Activated naive CD4-positive, alpha-beta T cell treated with anti-CD3 and anti-CD28 coated beads, Interleukin-2, amount 50 U/mL, for 16 hours (primary cell): ENCODE measurements around the gene ZC3H14.

Experiments used
- DNase-seq: peaks from one replicate; pipeline ENCODE4 v3.0.0-alpha.2; 2020

Gene ZC3H14

DNA sequence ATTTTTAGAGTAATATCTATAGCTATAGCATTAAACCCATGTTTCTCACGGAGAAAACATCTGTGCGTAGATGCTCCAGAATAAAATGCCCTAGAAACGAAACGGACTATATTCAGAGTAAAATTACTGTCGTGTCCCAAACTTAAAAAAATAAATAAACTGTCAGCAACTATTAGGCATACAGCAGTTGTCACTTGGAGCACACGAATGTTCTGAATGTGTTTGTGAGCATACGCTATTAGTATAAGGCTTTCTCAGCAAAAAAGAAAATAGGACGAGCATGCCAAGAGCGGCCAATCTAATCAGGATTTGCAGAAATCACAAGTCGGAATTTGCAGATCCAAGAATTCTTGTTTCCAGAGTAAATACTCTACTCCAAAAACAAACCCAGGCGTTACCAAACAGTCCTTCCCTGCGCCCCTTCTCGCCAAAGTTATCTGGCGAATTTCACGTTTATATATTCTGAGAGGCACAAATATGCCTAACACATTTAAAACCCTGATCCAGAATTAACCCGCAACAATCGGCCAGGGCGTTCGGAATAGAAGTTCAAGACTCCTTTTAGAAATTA is 8.9 kb upstream of the ZC3H14 start:
- no peak for DNase-seq

DNA sequence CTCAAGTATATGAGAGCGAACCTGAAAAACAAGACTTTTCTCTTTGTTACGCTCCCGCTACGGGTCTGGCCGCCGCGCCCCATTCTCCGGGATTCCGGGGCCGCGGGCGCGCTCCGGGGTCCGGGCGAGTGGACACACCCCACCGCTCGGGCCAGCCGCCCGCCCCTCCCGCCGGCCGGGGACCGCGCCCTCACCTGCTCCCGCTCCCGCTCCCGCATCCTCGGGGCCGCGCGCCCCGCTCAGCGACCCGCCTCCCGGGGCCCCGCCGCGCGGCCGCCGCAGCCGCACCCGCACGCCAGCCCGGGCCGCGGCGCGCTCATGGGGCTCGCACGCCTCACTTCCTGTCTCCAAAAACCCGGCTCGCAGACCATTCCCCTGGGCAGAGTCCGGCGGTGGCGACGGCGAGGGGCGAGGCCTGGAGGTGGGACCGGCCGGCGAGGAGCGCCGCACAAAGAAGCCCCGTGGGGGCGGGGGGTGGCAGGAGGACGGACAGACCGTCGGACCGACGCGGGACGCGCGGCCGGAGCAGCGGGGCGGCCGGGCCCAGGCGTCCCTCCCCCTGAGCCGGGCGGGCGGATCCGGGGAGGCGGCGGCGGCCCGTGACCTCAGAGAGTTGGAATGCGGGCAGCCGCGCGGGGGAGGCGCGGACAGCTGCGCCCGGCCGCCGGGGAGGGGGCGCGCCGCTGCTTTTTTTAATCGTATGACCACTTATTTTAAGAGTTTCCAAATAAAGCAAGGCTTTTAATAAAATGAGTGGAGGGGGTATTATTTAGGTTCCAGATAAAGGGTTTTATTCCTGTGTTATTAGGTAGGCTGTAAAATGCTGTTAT is 8.2 kb upstream of the ZC3H14 start, which contains the start of gene PTPN21:
TSS of gene PTPN21 (minus strand) at position 551 of the 830 bp plus-strand sequence. CDS start 4,590 bp downstream, outside the sequence.
- DNase-seq = peak; percentile 16

DNA sequence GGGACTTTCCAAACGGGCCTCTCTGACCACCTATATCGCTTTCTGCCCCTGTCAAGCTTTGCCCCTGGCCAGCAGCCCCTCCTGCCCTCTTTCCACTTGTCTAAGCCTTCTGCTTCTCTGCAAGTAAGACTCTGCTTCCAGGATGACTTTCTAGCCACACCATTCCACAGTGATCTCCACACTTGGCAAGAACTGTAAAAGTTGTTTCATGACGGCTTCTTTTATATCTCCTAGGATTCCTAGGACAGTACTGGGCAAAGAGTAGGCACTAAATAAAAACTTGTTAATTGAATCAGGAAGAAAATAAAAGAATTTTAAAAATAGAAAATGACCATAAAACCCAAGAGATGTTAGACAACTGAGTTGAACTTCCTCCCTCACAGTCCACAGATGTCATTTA is 6.3 kb upstream of the ZC3H14 start:
- DNase-seq = no peak

DNA sequence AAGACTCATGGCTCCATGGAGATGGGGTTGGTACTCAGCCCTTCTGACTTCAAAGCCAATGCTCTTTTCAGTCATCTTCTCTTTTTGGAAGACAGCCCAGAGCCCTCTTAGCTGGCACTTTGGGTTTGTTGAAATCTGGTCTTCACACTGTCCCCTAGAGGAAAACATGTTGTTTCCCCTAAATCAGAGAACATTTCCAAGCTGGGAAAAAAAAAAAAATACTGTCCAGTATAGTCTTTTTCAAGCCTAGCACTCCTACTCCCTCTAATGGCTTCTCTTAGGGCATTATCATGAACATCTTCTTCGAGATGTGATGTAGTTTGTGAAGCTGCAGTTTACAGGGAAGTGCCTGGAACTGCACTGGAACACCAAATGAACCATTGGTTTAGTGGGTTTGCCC is 3.0 kb upstream of the ZC3H14 start:
- DNase-seq = no peak

DNA sequence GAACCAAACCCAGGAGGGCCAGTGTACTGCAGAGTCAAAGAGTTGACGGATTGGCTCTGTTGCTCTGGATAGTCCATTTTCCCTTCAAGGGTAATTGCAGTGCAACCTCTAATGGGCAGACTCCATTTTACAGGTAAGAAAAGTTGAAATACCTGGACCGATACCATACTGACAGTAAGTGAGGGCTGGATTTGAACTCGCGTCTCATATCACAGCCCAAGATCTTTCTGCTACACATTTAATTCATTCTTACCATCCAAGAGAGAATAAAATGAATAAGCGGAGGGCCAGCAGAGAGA is 356 bp upstream of the ZC3H14 start:
- DNase-seq = no peak

DNA sequence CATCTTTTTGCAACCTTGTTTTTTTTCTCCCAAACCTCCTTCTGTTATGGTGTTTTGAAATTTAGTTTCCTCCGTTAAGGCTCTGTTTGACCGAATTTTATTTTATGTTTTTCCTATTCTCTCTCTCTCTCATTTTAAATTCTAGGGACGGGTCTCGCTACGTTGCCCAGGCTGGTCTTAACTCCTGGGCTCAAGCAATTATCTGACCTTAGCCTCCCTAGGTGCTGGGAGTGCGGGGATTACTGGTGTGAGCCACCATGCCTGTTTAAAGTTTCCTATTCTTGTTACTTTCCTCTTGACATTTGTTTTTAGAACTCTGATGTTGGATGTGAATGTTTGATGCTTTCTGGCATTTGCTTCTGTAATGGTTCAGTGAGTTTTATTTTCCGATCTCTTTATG is 1.0 kb downstream of the ZC3H14 start:
- no peak for DNase-seq

DNA sequence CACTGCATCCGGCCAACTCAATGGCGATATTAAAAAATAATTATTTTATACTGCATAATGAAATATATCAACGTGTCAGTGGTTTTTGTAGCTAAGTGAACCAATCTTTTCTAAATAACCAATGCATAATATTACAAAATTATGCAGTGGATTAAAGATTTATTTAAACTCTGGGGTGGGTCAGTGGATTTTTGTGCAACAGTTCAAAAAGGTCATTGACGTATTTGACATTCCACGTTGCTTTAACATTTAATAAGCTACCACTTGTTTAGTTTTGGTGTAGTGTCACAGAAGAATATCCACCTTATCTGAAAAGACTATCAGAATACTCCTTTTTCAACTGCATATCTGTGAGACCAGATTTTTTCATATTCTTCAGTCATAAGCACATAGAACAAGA is 2.6 kb downstream of the ZC3H14 start:
- DNase-seq = no peak

DNA sequence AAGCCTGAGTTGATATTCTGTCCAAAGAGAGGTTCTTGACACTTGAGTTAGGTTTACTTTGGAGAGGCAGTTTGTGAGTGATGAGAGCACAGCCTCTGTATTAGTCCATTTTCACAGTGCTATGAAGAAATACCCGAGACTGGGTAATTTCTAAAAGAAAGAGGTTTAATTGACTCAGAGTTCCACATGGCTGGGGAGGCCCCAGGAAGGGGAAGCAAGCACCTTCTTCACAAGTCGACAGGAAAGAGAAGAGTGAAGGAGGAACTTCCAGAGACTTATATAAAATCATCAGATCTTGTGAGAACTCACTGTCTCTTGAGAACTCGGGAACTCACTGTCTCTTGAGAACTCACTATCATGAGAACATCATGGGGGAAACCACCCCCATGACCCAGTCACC is 5.4 kb downstream of the ZC3H14 start:
- DNase-seq = no peak

DNA sequence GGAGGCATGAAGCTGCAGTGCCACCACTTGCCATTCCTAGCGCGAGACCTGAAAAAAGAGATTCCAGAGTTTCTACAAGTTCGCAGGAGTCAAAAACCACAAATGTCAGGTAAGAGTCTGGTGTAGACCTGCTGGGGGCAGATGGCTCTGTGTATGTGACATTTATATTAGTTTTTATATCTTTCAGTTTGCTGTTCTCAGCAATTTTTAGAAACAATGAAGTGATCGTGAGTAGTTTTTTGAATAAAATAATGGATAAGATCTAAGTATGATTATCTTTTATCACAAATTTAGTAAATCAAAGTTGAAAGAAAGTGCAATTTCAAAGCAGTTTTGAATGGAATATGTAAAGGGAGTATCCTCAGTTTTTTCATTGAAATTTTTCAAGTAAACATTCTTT is 9.3 kb downstream of the ZC3H14 start:
- DNase-seq = no peak

DNA sequence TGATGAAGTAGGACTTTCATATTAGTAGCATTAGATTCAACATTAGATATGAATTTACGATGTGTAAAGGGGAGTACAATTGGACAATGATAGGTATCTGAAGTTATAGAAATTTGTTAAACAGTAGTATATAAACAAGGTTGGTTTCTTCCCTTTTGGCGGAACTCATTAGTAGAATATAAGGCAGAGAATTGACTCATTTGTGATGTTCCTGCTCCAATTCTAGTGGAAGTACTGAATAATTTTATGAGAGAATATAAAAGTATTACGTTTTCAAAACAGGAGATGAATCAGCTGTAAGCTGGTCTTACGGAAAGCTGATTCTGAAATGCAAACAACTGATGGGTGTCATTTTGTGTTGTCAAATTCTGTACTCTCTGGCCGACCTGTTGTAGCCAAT is 13.4 kb downstream of the ZC3H14 start:
- DNase-seq = no peak

DNA sequence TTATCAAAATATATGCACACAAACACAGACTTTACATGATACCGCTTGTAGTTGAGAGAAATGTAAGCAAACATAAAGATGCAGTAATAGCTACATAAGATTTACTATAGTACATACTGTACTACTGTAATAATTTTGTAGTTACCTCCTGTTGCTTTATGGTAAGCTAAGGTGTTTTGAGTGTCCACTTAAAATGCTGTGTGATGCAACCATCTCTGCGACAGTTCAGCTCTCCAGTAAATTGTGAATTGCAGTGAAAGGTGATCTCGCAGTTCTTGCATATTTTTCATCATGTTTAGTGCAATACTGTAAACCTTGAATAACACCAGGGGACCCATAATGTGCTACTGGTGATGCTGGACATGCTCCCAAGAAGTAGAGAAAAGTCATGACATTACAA is 21.6 kb downstream of the ZC3H14 start:
- DNase-seq = no peak

DNA sequence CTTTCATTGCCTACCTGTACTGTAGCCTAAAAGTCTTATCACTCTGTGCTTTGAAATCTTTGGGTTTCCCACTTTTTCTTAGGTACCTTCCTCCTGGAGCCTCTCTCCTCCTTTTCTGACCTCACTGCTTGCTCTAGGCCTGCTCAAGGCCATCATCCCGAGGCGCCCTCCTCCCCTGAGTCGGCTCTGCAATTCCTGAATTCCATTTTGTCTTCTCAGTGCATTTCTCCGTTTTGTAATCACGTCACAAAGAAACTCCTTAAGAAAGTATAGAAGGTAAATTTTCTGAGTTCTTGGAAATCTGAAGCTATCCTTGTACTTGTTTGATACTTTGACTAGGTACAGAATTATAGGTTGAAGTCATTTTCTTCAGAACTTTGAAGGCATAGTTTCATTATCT is 25.2 kb downstream of the ZC3H14 start:
- no peak for DNase-seq

DNA sequence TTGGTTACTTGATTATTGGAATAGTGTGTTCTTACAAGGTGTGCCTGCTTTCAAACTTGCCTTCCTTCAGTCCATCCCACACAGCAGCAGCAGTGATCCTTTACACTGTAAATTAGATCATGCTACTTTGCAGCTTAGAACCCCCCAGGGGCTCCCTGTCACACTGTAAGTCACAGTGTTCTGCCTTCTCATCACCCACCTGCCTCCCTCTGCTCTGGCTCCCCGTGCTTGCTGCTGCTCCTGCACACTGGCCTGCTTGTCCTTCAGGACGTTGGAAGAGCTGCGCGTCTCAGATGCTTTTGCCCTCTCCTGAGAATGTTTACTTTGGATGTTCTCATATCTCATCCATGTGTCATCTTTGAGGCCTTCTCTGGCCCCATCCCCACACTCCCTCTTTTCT is 27.3 kb downstream of the ZC3H14 start:
- no peak for DNase-seq

DNA sequence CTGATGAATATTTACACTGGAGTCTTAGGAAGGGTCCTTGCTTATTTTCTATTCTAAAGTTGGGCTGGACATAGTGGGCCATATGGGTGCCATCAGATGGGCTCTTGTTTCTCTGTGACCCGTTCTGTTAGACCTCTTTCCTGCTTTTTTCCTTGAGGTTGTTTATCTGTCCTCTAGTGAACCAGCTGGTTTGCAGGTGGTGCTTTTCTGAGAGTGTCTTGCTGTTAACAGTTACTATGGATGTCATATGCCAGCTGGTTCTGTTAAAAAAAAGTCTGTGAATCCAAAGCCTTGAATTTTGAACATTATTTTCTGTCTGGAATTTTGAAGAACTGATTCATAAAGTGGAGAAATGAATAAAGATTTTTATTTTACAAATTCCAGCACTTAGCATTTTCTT is 29.2 kb downstream of the ZC3H14 start:
- DNase-seq = no peak

DNA sequence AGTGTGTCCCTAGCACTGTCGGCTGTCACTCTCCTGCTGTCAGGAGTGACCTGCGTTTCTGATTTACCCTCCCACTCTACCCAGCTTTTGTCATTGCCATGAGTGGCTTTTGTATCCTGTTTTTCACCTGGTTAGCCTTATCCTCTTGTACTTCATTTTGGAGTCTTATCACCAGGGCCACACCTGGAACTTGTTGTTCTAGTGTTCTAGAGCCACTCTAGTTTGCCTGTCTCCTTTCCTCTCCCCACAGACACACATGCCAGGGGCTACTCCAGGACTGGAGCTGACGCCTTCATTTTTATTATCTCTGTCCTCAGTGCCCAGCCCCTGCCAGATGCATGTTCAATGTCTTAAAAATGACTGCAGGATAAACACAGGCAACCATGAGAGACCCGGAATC is 34.2 kb downstream of the ZC3H14 start:
- DNase-seq = no peak

DNA sequence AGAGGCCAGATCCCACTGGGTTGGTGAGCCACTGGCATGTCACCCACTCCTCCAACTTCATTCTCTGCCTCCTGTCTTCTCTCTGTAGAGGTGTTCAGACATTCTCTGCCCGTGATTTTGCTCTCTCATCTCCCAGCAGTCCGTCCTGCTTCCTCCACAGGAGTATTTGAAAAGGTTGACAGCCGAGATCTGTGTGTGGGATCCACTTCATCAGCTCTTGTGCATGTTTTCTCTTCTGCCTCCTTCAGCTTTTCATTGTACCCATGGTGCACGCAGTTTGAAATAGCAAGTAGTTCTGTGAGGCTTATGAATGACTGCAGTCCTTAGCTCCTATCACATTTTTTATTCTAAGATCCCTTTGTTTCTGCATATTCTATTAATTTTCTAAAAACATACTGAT is 34.8 kb downstream of the ZC3H14 start:
- no peak for DNase-seq

DNA sequence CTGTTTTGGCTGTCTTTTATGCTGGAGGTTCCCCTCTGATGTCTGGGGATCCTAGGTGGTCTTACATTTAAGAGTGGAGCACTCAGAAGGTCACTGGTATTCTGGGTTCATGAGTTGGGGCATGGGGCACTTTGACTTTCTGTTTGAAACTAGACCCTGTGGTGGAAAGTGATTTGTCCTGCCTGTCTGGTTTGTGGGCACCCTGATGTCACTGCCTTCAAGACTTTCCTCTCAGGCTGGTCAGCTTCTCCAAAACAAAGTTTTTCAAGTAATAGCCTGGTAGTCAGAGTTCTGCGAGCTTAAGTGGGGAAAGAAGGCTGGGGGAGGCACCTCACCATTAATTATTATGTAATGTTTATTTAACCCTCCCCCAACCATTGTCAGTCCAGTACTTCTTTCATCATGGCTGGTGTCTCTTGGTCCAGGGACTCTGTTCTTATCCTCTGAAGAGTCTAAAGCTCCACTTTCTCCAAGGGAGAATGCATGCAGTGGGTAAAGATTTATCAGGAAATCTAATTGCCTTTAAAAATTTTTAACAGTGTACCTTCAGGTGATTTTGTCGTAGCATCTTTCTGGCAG is 35.3 kb downstream of the ZC3H14 start:
- DNase-seq = no peak

DNA sequence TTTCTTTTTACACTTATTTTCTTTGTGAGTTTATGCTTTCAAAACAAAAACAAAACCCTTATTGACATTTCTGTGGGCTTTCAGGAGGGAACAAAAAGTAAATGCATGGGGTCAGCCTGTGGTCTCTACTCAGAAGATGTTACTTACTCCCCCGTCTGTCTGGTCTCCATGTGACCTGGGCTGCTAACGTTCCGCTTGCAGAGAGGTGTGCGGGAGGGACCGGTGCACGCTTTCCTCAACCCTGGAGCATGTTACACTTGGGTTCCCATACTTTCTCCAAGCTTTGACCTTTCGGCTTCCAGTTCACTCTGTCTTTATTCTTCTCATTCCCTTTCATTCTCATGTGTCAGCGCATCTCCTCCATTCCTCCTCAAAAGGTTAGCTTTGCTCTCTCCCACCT is 36.5 kb downstream of the ZC3H14 start:
- no peak for DNase-seq

DNA sequence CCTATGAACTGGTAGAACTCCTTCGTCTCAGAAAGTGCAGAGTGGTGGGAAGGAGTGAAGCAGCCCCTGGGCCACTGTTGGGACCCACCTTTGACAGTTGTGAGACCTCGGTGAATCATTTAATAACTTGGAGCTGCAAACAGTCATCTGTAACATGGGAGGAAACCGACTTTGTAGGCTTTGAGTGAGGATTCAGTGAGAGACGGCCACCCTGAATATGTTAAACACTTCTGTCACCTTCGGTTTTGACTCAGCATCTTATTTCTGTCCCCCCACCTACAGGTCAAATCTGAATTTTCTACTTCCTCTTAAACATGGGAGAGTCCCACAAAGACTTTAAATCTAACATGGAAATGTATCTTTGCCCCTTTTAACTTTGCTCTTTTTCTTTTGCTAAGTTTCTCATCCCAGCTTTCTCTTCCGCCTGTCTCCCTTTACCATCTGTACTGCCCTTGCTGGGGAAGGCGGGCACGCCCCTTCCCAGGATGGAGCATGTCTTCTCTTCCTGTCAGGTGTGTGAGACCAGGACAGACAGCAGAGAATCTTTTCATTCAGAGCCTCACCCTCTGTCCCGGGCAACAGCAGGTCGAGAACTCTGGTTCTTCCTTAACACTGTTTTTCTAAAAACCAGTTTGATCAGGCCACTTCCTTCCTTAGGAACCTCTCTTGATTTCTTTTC is 37.1 kb downstream of the ZC3H14 start:
- no peak for DNase-seq

DNA sequence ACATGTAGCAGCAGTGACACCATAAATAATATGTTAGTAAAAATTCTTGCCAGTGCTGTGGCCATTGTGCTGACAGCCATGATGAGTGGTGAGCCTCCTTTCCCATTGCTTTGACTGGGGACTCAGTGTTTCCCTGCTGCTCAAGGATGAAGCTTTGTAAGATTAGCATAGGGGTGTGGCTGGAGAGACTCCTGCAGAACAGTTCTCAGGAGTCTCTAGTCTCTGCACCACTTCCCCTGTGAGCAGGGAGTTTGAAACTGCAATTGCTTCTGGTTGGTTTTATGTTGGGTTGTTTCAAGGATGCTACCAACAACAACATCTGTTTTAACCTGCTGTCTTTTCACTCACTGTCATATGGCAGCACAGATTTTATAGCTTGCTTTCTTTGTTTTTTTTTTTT is 41.4 kb downstream of the ZC3H14 start:
- no peak for DNase-seq

DNA sequence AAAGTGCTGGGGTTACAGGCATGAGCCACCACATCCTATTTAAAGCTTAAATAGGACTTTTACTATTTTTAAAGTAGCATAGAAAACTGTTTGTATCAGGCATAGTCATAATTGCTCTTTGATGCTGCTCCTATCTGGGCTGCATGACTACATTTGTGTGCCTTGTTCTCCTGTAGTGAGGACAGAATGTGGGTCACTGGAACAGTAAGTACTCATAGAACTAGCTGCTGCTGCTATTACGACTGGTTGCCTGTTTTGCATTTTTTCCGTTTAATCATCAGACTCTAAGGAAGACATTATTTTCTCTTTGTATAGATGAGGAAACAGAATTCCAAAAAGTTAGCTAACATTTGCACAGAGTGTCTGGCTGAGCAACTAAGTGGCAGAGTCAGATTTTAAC is 42.8 kb downstream of the ZC3H14 start:
- DNase-seq = no peak

DNA sequence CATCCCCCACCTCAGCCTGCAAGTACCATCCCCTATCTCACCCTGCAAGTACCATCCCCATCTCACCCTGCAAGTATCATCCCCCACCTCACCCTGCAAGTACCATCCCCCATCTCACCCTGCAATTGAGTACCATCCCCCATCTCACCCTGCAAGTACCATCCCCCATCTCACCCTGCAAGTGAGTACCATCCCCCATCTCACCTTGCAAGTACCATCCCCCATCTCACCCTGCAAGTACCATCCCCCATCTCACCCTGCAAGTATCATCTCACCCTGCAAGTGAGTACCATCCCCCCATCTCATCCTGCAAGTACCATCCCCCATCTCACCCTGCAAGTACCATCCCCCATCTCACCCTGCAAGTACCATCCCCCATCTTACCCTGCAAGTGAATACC is 45.0 kb downstream of the ZC3H14 start:
- DNase-seq = no peak

DNA sequence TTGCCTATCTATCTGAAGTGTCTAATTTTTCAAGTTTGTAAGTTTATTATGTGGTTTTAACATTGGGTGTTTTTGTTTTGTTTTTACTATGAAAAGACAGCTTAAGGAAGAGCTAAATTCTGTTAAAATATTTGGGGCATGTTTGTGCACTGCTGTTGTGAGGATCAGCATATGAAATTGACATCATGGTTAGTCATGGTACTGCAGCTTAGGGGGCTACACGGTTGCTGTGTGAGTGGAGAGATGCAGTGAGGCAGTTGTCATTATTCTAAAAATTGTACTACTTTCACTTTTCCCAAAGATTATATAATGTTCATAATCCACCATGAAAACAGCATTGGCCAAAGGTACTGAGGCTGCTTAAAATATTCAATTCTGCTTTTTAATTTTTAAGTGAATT is 49.0 kb downstream of the ZC3H14 start:
- DNase-seq = no peak

DNA sequence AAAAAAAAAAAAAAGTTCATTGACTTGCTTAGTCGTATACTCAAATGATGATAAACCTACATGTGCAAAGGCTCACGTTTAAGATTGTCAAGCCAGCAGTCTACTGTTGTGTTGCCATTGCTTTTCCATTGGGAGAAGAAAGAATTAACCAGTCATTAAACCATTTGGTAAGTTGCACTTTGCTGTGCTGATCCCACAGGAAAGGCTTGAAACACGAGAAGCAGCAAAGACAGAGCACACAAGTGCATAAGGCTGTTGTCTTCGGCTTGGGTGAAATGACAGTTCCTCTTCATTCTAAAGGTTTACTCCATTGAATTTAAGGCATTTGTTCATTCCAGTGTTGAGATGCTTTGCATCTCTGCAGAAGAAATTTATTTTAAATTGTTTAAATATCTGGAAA is 50.1 kb downstream of the ZC3H14 start:
- no peak for DNase-seq
